HepG2 (cell line): ENCODE measurements around the gene STK39. TPM values are rescaled to one million over a fixed set of nuclear protein-coding genes. Genes with fewer than 3 reads are reported as not detected.

Source experiments
- EP300 ChIP-seq, 3 experiments: sonication (generic) in 1 of 3; formaldehyde crosslinking in 1 of 3; IDR thresholded peaks; 2 replicates each; pipeline versions ENCODE4 v1.5.1 to v1.6.1; 2011 to 2020; ENCODE audit warnings: low read depth in 2 of 3, low read length in 2 of 3, borderline replicate concordance in 1 of 3, improper control_type of control experiment in 1 of 3, mild to moderate bottlenecking in 1 of 3, missing genetic modification reagents in 1 of 3, moderate library complexity in 1 of 3
- ISL2 ChIP-seq: sonication (generic); formaldehyde crosslinking; IDR thresholded peaks from 2 replicates; pipeline ENCODE4 v1.5.0; 2020; ENCODE audit warnings: missing genetic modification reagents
- NCOA2 ChIP-seq: sonication (generic); formaldehyde crosslinking; IDR thresholded peaks from 2 replicates; pipeline ENCODE4 v1.8.0; 2022; ENCODE audit warnings: inconsistent platforms
- NFIC ChIP-seq: IDR thresholded peaks from 2 replicates; pipeline ENCODE4 v1.6.1; 2012; ENCODE audit warnings: mild to moderate bottlenecking, low read length, inconsistent platforms
- SOX6 ChIP-seq, 2 experiments: fragments of 450-650 bp in 1 of 2; sonication (generic) in 1 of 2; formaldehyde crosslinking in 1 of 2; IDR thresholded peaks; 2 replicates each; pipeline versions ENCODE4 v1.4.0 to v1.6.1; 2017 to 2020; ENCODE audit warnings: antibody characterized with exemption in 1 of 2, mild to moderate bottlenecking in 1 of 2, missing genetic modification reagents in 1 of 2
- TCF7 ChIP-seq: sonication (generic); IDR thresholded peaks from 2 replicates; pipeline ENCODE4 v1.6.1; 2016; ENCODE audit warnings: antibody characterized with exemption, low read depth
- ZNF121 ChIP-seq: sonication (generic); formaldehyde crosslinking; IDR thresholded peaks from 2 replicates; pipeline ENCODE4 v1.5.0; 2020; ENCODE audit warnings: mild to moderate bottlenecking, missing genetic modification reagents
- polyA plus RNA-seq, 8 experiments: library from polyadenylated mRNA; depleted of rRNA in 3 of 8; stranded (reverse) in 7 of 8; unstranded in 1 of 8; fragments of >200 nt; fragmentation: Illumina TruSeq in 4 of 8; extraction: Trizol in 4 of 8; gene quantifications; 2 replicates each; pipeline versions ENCODE4 v1.2.1 to v1.2.3, GENCODE V29; 2011 to 2016; ENCODE audit warnings: low read depth in 4 of 8, missing spikeins in 1 of 8, mixed read lengths in 1 of 8; ENCODE audit not compliant: insufficient read depth in 1 of 8
- total RNA-seq, 5 experiments: library from RNA; depleted of rRNA; stranded (reverse); fragments of >200 nt; fragmentation: Illumina TruSeq; extraction: Trizol; gene quantifications; 2 replicates each; pipeline ENCODE4 v1.2.3, GENCODE V29; 2016; ENCODE audit warnings: low read depth in 1 of 5
- TF ChIP-seq, protein P1 (sequence below): IDR thresholded peaks from 2 replicates; pipeline ENCODE4 v1.4.0; 2020; ENCODE audit warnings: mild to moderate bottlenecking, missing genetic modification reagents
- TF ChIP-seq, protein P2 (sequence below): sonication (generic); formaldehyde crosslinking; IDR thresholded peaks from 2 replicates; pipeline ENCODE4 v1.4.0; 2020; ENCODE audit warnings: missing genetic modification reagents

The STK39 gene
- total and polyA plus RNA-seq, 2 of the 13 experiments (the other 11 are each of a cell fraction or from before 2014, with no cell fraction given), result 27.3 to 38.4 TPM

DNA sequence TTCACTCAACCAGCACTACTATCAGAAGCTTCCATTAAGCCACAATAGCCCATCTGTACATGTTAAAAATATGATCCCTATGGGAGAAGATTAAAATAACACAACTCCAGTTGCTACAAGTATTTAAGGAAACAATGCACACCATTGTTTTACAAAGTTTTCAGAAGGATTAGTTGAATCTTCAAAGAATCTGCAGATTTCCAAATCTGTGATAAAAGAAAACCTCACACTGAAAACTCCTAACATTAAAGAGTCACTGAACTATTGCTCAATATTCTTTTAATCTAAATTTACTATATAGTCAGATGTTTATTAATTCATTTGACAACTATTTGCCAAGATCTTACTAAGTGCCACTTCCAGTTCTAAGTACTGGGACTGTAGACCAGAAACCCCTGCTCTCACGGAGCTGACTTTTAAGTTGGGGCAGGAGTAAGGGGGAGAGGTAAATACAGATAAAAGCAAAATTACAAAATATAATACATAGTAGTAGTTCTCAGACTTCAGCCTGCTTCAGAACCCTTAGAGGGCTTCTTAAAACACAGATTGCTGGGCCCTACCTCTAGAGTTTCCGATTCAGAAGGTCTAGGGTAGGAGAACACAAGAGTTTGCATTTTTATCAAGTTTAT is 94.4 kb downstream of the STK39 start (continued):
- TF ChIP-seq EP300 (IDR thresholded peaks at IDR 0.05; ENCODE audit: low read depth in 2 of 2, low read length in 2 of 2) (peak in 1 of 2 experiments; percentile 62; a peak in 2 of 4 replicates), EP300 (CRISPR knock-in tag; IDR thresholded peaks at IDR 0.05; ENCODE audit: borderline replicate concordance) (no peak), ZNF121 (CRISPR knock-in tag) (no peak), NFIC (peak; percentile 50; the same call in 1 of the 2 replicates), ISL2 (CRISPR knock-in tag) (peak; percentile 71), TCF7 (peak; percentile 22; the same call in 1 of the 2 replicates), SOX6 (IDR thresholded peaks at IDR 0.05) (no peak), SOX6 (CRISPR knock-in tag; IDR thresholded peaks at IDR 0.05) (peak; percentile 48; the same call in 1 of the 2 replicates), NCOA2 (CRISPR knock-in tag) (peak; percentile 70)
- TF ChIP-seq, protein P1, sequence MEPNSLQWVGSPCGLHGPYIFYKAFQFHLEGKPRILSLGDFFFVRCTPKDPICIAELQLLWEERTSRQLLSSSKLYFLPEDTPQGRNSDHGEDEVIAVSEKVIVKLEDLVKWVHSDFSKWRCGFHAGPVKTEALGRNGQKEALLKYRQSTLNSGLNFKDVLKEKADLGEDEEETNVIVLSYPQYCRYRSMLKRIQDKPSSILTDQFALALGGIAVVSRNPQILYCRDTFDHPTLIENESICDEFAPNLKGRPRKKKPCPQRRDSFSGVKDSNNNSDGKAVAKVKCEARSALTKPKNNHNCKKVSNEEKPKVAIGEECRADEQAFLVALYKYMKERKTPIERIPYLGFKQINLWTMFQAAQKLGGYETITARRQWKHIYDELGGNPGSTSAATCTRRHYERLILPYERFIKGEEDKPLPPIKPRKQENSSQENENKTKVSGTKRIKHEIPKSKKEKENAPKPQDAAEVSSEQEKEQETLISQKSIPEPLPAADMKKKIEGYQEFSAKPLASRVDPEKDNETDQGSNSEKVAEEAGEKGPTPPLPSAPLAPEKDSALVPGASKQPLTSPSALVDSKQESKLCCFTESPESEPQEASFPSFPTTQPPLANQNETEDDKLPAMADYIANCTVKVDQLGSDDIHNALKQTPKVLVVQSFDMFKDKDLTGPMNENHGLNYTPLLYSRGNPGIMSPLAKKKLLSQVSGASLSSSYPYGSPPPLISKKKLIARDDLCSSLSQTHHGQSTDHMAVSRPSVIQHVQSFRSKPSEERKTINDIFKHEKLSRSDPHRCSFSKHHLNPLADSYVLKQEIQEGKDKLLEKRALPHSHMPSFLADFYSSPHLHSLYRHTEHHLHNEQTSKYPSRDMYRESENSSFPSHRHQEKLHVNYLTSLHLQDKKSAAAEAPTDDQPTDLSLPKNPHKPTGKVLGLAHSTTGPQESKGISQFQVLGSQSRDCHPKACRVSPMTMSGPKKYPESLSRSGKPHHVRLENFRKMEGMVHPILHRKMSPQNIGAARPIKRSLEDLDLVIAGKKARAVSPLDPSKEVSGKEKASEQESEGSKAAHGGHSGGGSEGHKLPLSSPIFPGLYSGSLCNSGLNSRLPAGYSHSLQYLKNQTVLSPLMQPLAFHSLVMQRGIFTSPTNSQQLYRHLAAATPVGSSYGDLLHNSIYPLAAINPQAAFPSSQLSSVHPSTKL (CRISPR knock-in tag), result peak; percentile 41; the same call in 1 of the 2 replicates
- TF ChIP-seq, protein P2, sequence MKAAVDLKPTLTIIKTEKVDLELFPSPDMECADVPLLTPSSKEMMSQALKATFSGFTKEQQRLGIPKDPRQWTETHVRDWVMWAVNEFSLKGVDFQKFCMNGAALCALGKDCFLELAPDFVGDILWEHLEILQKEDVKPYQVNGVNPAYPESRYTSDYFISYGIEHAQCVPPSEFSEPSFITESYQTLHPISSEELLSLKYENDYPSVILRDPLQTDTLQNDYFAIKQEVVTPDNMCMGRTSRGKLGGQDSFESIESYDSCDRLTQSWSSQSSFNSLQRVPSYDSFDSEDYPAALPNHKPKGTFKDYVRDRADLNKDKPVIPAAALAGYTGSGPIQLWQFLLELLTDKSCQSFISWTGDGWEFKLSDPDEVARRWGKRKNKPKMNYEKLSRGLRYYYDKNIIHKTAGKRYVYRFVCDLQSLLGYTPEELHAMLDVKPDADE, result no peak
